Measurements from ENCODE around the gene MYO18A.

DNA sequence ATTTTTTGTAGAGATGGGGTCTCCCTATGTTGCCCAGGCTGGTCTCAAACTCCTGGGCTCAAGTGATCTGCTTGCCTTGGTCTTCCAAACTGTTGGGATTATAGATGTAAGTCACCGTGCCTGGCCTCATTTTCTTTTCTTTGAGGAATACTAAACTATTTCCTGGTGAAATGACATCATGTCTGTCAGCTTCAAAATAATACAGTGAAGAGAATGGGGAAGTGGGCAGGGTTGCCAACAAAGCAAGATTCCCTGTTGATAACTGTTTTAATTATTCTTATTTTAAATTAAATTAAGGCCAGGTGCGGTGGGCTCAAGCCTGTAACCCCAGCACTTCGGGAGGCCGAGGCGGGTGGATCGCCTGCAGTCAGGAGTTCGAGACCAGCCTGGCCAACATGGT is 116.2 kb downstream of the MYO18A start:
- TF ChIP-seq, protein P1, sequence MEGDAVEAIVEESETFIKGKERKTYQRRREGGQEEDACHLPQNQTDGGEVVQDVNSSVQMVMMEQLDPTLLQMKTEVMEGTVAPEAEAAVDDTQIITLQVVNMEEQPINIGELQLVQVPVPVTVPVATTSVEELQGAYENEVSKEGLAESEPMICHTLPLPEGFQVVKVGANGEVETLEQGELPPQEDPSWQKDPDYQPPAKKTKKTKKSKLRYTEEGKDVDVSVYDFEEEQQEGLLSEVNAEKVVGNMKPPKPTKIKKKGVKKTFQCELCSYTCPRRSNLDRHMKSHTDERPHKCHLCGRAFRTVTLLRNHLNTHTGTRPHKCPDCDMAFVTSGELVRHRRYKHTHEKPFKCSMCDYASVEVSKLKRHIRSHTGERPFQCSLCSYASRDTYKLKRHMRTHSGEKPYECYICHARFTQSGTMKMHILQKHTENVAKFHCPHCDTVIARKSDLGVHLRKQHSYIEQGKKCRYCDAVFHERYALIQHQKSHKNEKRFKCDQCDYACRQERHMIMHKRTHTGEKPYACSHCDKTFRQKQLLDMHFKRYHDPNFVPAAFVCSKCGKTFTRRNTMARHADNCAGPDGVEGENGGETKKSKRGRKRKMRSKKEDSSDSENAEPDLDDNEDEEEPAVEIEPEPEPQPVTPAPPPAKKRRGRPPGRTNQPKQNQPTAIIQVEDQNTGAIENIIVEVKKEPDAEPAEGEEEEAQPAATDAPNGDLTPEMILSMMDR (IDR thresholded peaks at IDR 0.05), result no peak
- TF ChIP-seq POLR2A (IDR thresholded peaks at IDR 0.05), result no peak

All from breast epithelium (tissue), 3 donors.